HepG2 (cell line): ENCODE data around the gene IQCE. TPM values are rescaled to one million over a fixed set of nuclear protein-coding genes. Genes with fewer than 3 reads are reported as not detected.

Experiments
- ASH2L ChIP-seq: fragments of 300-600, 200-600 bp; sonication (generic); IDR thresholded peaks from 2 replicates; pipeline ENCODE4 v1.7.0; 2017; ENCODE audit warnings: low read depth, mild to moderate bottlenecking, moderate library complexity, mixed read lengths, low read length; ENCODE audit not compliant: insufficient read length
- CC2D1A ChIP-seq: sonication (generic); formaldehyde crosslinking; IDR thresholded peaks from 2 replicates; pipeline ENCODE4 v1.8.1; 2023; ENCODE audit warnings: mild to moderate bottlenecking, missing genetic modification reagents
- HDAC6 ChIP-seq: fragments of 200-600 bp; sonication (generic); IDR thresholded peaks from 2 replicates; pipeline ENCODE4 v1.7.0; 2017; ENCODE audit warnings: mild to moderate bottlenecking, antibody characterized with exemption, low read length, low read depth
- KLF13 ChIP-seq: sonication (generic); formaldehyde crosslinking; IDR thresholded peaks from 2 replicates; pipeline ENCODE4 v1.4.0; 2020; ENCODE audit warnings: mild to moderate bottlenecking, missing genetic modification reagents
- MAZ ChIP-seq, 2 experiments: sonication (generic) in 1 of 2; formaldehyde crosslinking in 1 of 2; IDR thresholded peaks; 2 replicates each; pipeline versions ENCODE4 v1.5.0 to v1.6.1; 2012 to 2020; ENCODE audit warnings: low read depth in 2 of 2, mild to moderate bottlenecking in 2 of 2, borderline replicate concordance in 1 of 2, improper control_type of control experiment in 1 of 2, low read length in 1 of 2, missing genetic modification reagents in 1 of 2, moderate library complexity in 1 of 2
- MXI1 ChIP-seq: IDR thresholded peaks from 3 replicates; pipeline ENCODE4 v1.6.1; 2012; ENCODE audit warnings: low read depth, low read length, inconsistent platforms, borderline replicate concordance
- POGK ChIP-seq: sonication (generic); formaldehyde crosslinking; conservative IDR thresholded peaks from 2 replicates; pipeline ENCODE4 v1.8.0; 2022; ENCODE audit warnings: mild to moderate bottlenecking, moderate library complexity, missing genetic modification reagents
- RBFOX2 ChIP-seq: fragments of 200-400 bp; formaldehyde crosslinking; IDR thresholded peaks from 2 replicates; pipeline ENCODE4 v1.6.1; 2017; ENCODE audit warnings: low read depth, mild to moderate bottlenecking, low read length
- SALL1 ChIP-seq: sonication (generic); formaldehyde crosslinking; IDR thresholded peaks from 2 replicates; pipeline ENCODE4 v1.8.0; 2022; ENCODE audit warnings: mild to moderate bottlenecking, missing genetic modification reagents
- STAT5B ChIP-seq: sonication (generic); formaldehyde crosslinking; IDR thresholded peaks from 2 replicates; pipeline ENCODE4 v1.4.0; 2020; ENCODE audit warnings: missing genetic modification reagents
- TARDBP ChIP-seq: sonication (generic); formaldehyde crosslinking; IDR thresholded peaks from 2 replicates; pipeline ENCODE4 v1.8.0; 2022; ENCODE audit warnings: mild to moderate bottlenecking, missing genetic modification reagents
- ZHX2 ChIP-seq, 2 experiments: sonication (generic) in 1 of 2; formaldehyde crosslinking in 1 of 2; IDR thresholded peaks; 2 replicates each; pipeline versions ENCODE4 v1.6.1 to v1.9.0; 2014 to 2022; ENCODE audit warnings: antibody characterized with exemption in 1 of 2, borderline replicate concordance in 1 of 2, inconsistent platforms in 1 of 2, low read depth in 1 of 2, missing genetic modification reagents in 1 of 2
- ZNF207 ChIP-seq: fragments of 450-650 bp; IDR thresholded peaks from 2 replicates; pipeline ENCODE4 v1.6.1; 2016; ENCODE audit warnings: antibody characterized with exemption, borderline replicate concordance
- ZNF251 ChIP-seq: sonication (generic); formaldehyde crosslinking; IDR thresholded peaks from 2 replicates; pipeline ENCODE4 v1.9.0; 2021; ENCODE audit warnings: mild to moderate bottlenecking, missing genetic modification reagents
- ZNF414 ChIP-seq: sonication (generic); formaldehyde crosslinking; IDR thresholded peaks from 2 replicates; pipeline ENCODE4 v1.5.0; 2020; ENCODE audit warnings: missing genetic modification reagents
- ZNF451 ChIP-seq: sonication (generic); formaldehyde crosslinking; IDR thresholded peaks from 2 replicates; pipeline ENCODE4 v1.5.0; 2020; ENCODE audit warnings: mild to moderate bottlenecking, missing genetic modification reagents
- ZNF460 ChIP-seq: sonication (generic); formaldehyde crosslinking; IDR thresholded peaks from 2 replicates; pipeline ENCODE4 v1.5.1; 2020; ENCODE audit warnings: missing genetic modification reagents, mild to moderate bottlenecking, borderline replicate concordance
- ZNF543 ChIP-seq: sonication (generic); formaldehyde crosslinking; IDR thresholded peaks from 2 replicates; pipeline ENCODE4 v1.4.0; 2020; ENCODE audit warnings: mild to moderate bottlenecking, missing genetic modification reagents
- ZNF619 ChIP-seq: sonication (generic); formaldehyde crosslinking; IDR thresholded peaks from 2 replicates; pipeline ENCODE4 v1.4.0; 2020; ENCODE audit warnings: mild to moderate bottlenecking, missing genetic modification reagents
- ZSCAN25 ChIP-seq: sonication (generic); formaldehyde crosslinking; IDR thresholded peaks from 2 replicates; pipeline ENCODE4 v1.8.0; 2022; ENCODE audit warnings: mild to moderate bottlenecking, missing genetic modification reagents
- polyA plus RNA-seq, 8 experiments: library from polyadenylated mRNA; depleted of rRNA in 3 of 8; stranded (reverse) in 7 of 8; unstranded in 1 of 8; fragments of >200 nt; fragmentation: Illumina TruSeq in 4 of 8; extraction: Trizol in 4 of 8; gene quantifications; 2 replicates each; pipeline versions ENCODE4 v1.2.1 to v1.2.3, GENCODE V29; 2011 to 2016; ENCODE audit warnings: low read depth in 4 of 8, missing spikeins in 1 of 8, mixed read lengths in 1 of 8; ENCODE audit not compliant: insufficient read depth in 1 of 8
- total RNA-seq, 5 experiments: library from RNA; depleted of rRNA; stranded (reverse); fragments of >200 nt; fragmentation: Illumina TruSeq; extraction: Trizol; gene quantifications; 2 replicates each; pipeline ENCODE4 v1.2.3, GENCODE V29; 2016; ENCODE audit warnings: low read depth in 1 of 5

IQCE gene
- total and polyA plus RNA-seq, 2 of the 13 experiments (the other 11 are each of a cell fraction or from before 2014, with no cell fraction given): 1.5 to 2.5 TPM

- TF ChIP-seq ZHX2 (IDR thresholded peaks at IDR 0.05; ENCODE audit: low read depth): no peak
- TF ChIP-seq ZHX2 (CRISPR knock-in tag; IDR thresholded peaks at IDR 0.05; ENCODE audit: borderline replicate concordance): no peak
- TF ChIP-seq ZNF414: no peak
- peak; percentile 27; the same call in 1 of the 2 replicates for TF ChIP-seq RBFOX2
- no peak for TF ChIP-seq STAT5B
- no peak for TF ChIP-seq ZNF251
- TF ChIP-seq HDAC6: no peak
- TF ChIP-seq MXI1: peak; percentile 95; the same call in 2 of the 3 replicates
- TF ChIP-seq CC2D1A (CRISPR knock-in tag): no peak
- TF ChIP-seq SALL1 (CRISPR knock-in tag): peak; percentile 46; the same call in 1 of the 2 replicates
- TF ChIP-seq ZNF207: no peak
- no peak for TF ChIP-seq ZNF543
- no peak for TF ChIP-seq ZNF451
- no peak; the same call in 1 of the 2 replicates for TF ChIP-seq POGK (CRISPR knock-in tag)
- TF ChIP-seq KLF13 (CRISPR knock-in tag): no peak
- TF ChIP-seq ZNF619 (CRISPR knock-in tag): no peak
- peak; percentile 58; the same call in 1 of the 2 replicates for TF ChIP-seq MAZ (IDR thresholded peaks at IDR 0.05; ENCODE audit: borderline replicate concordance, low read depth, low read length)
- peak; percentile 67 for TF ChIP-seq MAZ (CRISPR knock-in tag; IDR thresholded peaks at IDR 0.05; ENCODE audit: low read depth)
- TF ChIP-seq ASH2L: peak; percentile 29
- TF ChIP-seq TARDBP: no peak
- no peak for TF ChIP-seq ZSCAN25 (CRISPR knock-in tag)
- no peak for TF ChIP-seq ZNF460 (CRISPR knock-in tag)
Measured at GRCh38 chr7:2558629-2559282, at the start of gene IQCE (continued).
